ENCODE measurements around the gene MCOLN1.

Gene MCOLN1

GRCh38 chr19:7505288-7505681 lies 17.1 kb upstream of the MCOLN1 start:
- H3K27ac Mint-ChIP-seq: no peak overlapping the region
- no peaks in the 10 kb centered on the region for H3K36me3 Mint-ChIP-seq (ENCODE audit: low read depth)
- peaks cover 25% of the 10 kb centered on the region for H3K27me3 Mint-ChIP-seq (ENCODE audit: low read depth)
- H3K4me1 Mint-ChIP-seq: no peaks in the 10 kb centered on the region
- no peaks in the 10 kb centered on the region for H3K9me3 Mint-ChIP-seq
- TF ChIP-seq CTCF (IDR thresholded peaks at IDR 0.05; ENCODE audit: unreplicated experiment in 3 of 3): no peak
- H3K4me3 Mint-ChIP-seq: no peak overlapping the region

- H3K27me3 Mint-ChIP-seq (ENCODE audit: low read depth): peaks cover 26% of the 10 kb centered on the region
- H3K36me3 Mint-ChIP-seq (ENCODE audit: low read depth): no peaks in the 10 kb centered on the region
- no peak for TF ChIP-seq CTCF (IDR thresholded peaks at IDR 0.05; ENCODE audit: unreplicated experiment in 3 of 3)
- H3K4me1 Mint-ChIP-seq: no peaks in the 10 kb centered on the region
- H3K4me3 Mint-ChIP-seq: no peak overlapping the region
- no peaks in the 10 kb centered on the region for H3K9me3 Mint-ChIP-seq
- no peak overlapping the region for H3K27ac Mint-ChIP-seq
Observed at GRCh38 chr19:7505682-7506384, 16.6 kb upstream of the MCOLN1 start.

GRCh38 chr19:7506385-7507328 lies 15.8 kb upstream of the MCOLN1 start:
- peak overlapping the region in 1 of 3 experiments; percentile 41 for H3K4me3 Mint-ChIP-seq
- H3K4me1 Mint-ChIP-seq: no peaks in the 10 kb centered on the region
- H3K9me3 Mint-ChIP-seq: no peaks in the 10 kb centered on the region
- H3K27ac Mint-ChIP-seq: no peak overlapping the region
- TF ChIP-seq CTCF (IDR thresholded peaks at IDR 0.05; ENCODE audit: unreplicated experiment in 3 of 3): no peak
- H3K27me3 Mint-ChIP-seq (ENCODE audit: low read depth): peaks cover 20% of the 10 kb centered on the region
- H3K36me3 Mint-ChIP-seq (ENCODE audit: low read depth): no peaks in the 10 kb centered on the region

GRCh38 chr19:7507884-7508283 lies 14.5 kb upstream of the MCOLN1 start:
- Mint-ChIP-seq H3K9me3 (no peaks in the 10 kb centered on the region), H3K4me1 (no peaks in the 10 kb centered on the region), H3K36me3 (ENCODE audit: low read depth) (no peaks in the 10 kb centered on the region), H3K27me3 (ENCODE audit: low read depth) (peaks cover 14% of the 10 kb centered on the region), H3K4me3 (no peak overlapping the region), H3K27ac (no peak overlapping the region)
- TF ChIP-seq CTCF (IDR thresholded peaks at IDR 0.05; ENCODE audit: unreplicated experiment in 3 of 3): no peak

GRCh38 chr19:7509625-7510024 lies 12.8 kb upstream of the MCOLN1 start:
- no peak overlapping the region for H3K4me3 Mint-ChIP-seq
- no peaks in the 10 kb centered on the region for H3K9me3 Mint-ChIP-seq
- TF ChIP-seq CTCF (IDR thresholded peaks at IDR 0.05; ENCODE audit: unreplicated experiment in 3 of 3): no peak
- H3K36me3 Mint-ChIP-seq (ENCODE audit: low read depth): no peaks in the 10 kb centered on the region
- H3K27me3 Mint-ChIP-seq (ENCODE audit: low read depth): peaks cover 11% of the 10 kb centered on the region
- peaks cover 4% of the 10 kb centered on the region for H3K4me1 Mint-ChIP-seq
- no peak overlapping the region for H3K27ac Mint-ChIP-seq

Data from nephron (organoid).